ACC112 (cell line): Measurements from ENCODE around the gene TDRD12.
"Not testable (repeated sequence)": the region's sequence is repeated elsewhere in the genome, so short reads cannot be mapped to it uniquely, and the experiment has no call there.

ENCODE experiments used
- H2AFZ ChIP-seq: fragments of 200-600 bp; sonication (generic); one replicate; pipeline ENCODE4 v1.6.0; 2017; ENCODE audit warnings: antibody characterized with exemption, low read length; ENCODE audit not compliant: unreplicated experiment
- H3K27ac ChIP-seq: fragments of 200-600 bp; sonication (generic); 2 replicates; pipeline ENCODE4 v1.5.1; 2014; ENCODE audit warnings: low read depth, mild to moderate bottlenecking, antibody characterized with exemption, low read length, moderate library complexity
- H3K27me3 ChIP-seq: fragments of 200-600 bp; sonication (generic); 2 replicates; pipeline ENCODE4 v1.6.1; 2014; ENCODE audit warnings: mild to moderate bottlenecking, antibody characterized with exemption, low read length, moderate library complexity, mixed read lengths; ENCODE audit not compliant: insufficient read depth
- H3K36me3 ChIP-seq: fragments of 200-600 bp; sonication (generic); 2 replicates; pipeline ENCODE4 v1.6.1; 2016; ENCODE audit warnings: mild to moderate bottlenecking, antibody characterized with exemption, low read length, moderate library complexity, mixed read lengths; ENCODE audit not compliant: insufficient read depth
- H3K4me1 ChIP-seq: fragments of 200-600 bp; sonication (generic); one replicate; pipeline ENCODE4 v1.6.1; 2016; ENCODE audit warnings: low read length, mixed read lengths; ENCODE audit not compliant: insufficient read depth, unreplicated experiment, control insufficient read depth
- H3K4me3 ChIP-seq: fragments of 200-600 bp; sonication (generic); 2 replicates; pipeline ENCODE4 v1.5.1; 2014; ENCODE audit warnings: mild to moderate bottlenecking, low read depth, low read length
- H3K79me2 ChIP-seq: fragments of 200-600 bp; sonication (generic); one replicate; pipeline ENCODE4 v1.6.0; 2016; ENCODE audit warnings: low read length; ENCODE audit not compliant: control insufficient read depth, unreplicated experiment, insufficient read depth

The TDRD12 gene

GRCh38 chr19:32781280-32781679 is 61.7 kb downstream of the TDRD12 start:
- Histone ChIP-seq H3K4me1 (no peaks in the 10 kb centered on the region), H2AFZ (no peak overlapping the region), H3K27ac (no peak overlapping the region), H3K36me3 (no peaks in the 10 kb centered on the region), H3K27me3 (no peaks in the 10 kb centered on the region), H3K79me2 (no peaks in the 10 kb centered on the region), H3K4me3 (no peak overlapping the region)

- H3K27me3 ChIP-seq, H2AFZ ChIP-seq, H3K27ac ChIP-seq, H3K4me1 ChIP-seq, H3K79me2 ChIP-seq, H3K4me3 ChIP-seq, H3K36me3 ChIP-seq: not testable (repeated sequence)
These were observed 62.5 kb downstream of the TDRD12 start for GRCh38 chr19:32782089-32782488.

GRCh38 chr19:32787161-32787813 is 67.7 kb downstream of the TDRD12 start:
- not testable (repeated sequence) for H3K4me3 ChIP-seq, H3K4me1 ChIP-seq, H3K36me3 ChIP-seq, H3K27me3 ChIP-seq, H3K79me2 ChIP-seq, H2AFZ ChIP-seq, H3K27ac ChIP-seq

- not testable (repeated sequence) for H3K4me3 ChIP-seq, H3K27ac ChIP-seq, H3K27me3 ChIP-seq, H3K4me1 ChIP-seq, H2AFZ ChIP-seq, H3K79me2 ChIP-seq, H3K36me3 ChIP-seq
These were observed 68.3 kb downstream of the TDRD12 start for GRCh38 chr19:32787895-32788294.

- Histone ChIP-seq H2AFZ (no peak overlapping the region), H3K27ac (no peak overlapping the region), H3K4me3 (no peak overlapping the region), H3K79me2 (no peaks in the 10 kb centered on the region), H3K4me1 (no peaks in the 10 kb centered on the region), H3K36me3 (no peaks in the 10 kb centered on the region), H3K27me3 (no peaks in the 10 kb centered on the region; the same call in 1 of the 2 replicates)
These were observed 69.9 kb downstream of the TDRD12 start for GRCh38 chr19:32789429-32789828.

GRCh38 chr19:32798201-32798600 is 78.6 kb downstream of the TDRD12 start:
- H3K4me1 ChIP-seq: no peaks in the 10 kb centered on the region
- no peaks in the 10 kb centered on the region; the same call in 1 of the 2 replicates for H3K27me3 ChIP-seq
- H3K27ac ChIP-seq: no peak overlapping the region
- H3K36me3 ChIP-seq: no peaks in the 10 kb centered on the region
- no peak overlapping the region for H3K4me3 ChIP-seq
- H3K79me2 ChIP-seq: no peaks in the 10 kb centered on the region
- no peak overlapping the region for H2AFZ ChIP-seq

- no peak overlapping the region for H3K4me3 ChIP-seq
- no peaks in the 10 kb centered on the region for H3K4me1 ChIP-seq
- H3K36me3 ChIP-seq: no peaks in the 10 kb centered on the region
These were observed 80.6 kb downstream of the TDRD12 start for GRCh38 chr19:32800191-32800590.

GRCh38 chr19:32800754-32801153 is 81.2 kb downstream of the TDRD12 start:
- Histone ChIP-seq H3K27ac (no peak overlapping the region), H3K36me3 (no peaks in the 10 kb centered on the region), H3K79me2 (no peaks in the 10 kb centered on the region), H3K4me1 (no peaks in the 10 kb centered on the region), H2AFZ (no peak overlapping the region), H3K4me3 (no peak overlapping the region), H3K27me3 (no peaks in the 10 kb centered on the region; the same call in 1 of the 2 replicates)

More at GRCh38 chr19:32800191-32800590, 80.6 kb downstream of the TDRD12 start:
- Histone ChIP-seq H3K27ac (no peak overlapping the region), H3K27me3 (no peaks in the 10 kb centered on the region; the same call in 1 of the 2 replicates), H3K79me2 (no peaks in the 10 kb centered on the region), H2AFZ (no peak overlapping the region)

GRCh38 chr19:32802840-32803239 is 83.3 kb downstream of the TDRD12 start:
- no peaks in the 10 kb centered on the region for H3K79me2 ChIP-seq
- no peaks in the 10 kb centered on the region; the same call in 1 of the 2 replicates for H3K27me3 ChIP-seq
- H3K4me1 ChIP-seq: no peaks in the 10 kb centered on the region
- H3K36me3 ChIP-seq: no peaks in the 10 kb centered on the region
- H3K27ac ChIP-seq: no peak overlapping the region
- no peak overlapping the region for H3K4me3 ChIP-seq
- no peak overlapping the region for H2AFZ ChIP-seq

GRCh38 chr19:32808236-32808635 is 88.7 kb downstream of the TDRD12 start:
- no peaks in the 10 kb centered on the region for H3K27me3 ChIP-seq
- no peak overlapping the region for H3K4me3 ChIP-seq
- H2AFZ ChIP-seq: no peak overlapping the region
- H3K4me1 ChIP-seq: no peaks in the 10 kb centered on the region
- H3K79me2 ChIP-seq: no peaks in the 10 kb centered on the region
- no peak overlapping the region for H3K27ac ChIP-seq
- no peaks in the 10 kb centered on the region for H3K36me3 ChIP-seq

GRCh38 chr19:32809254-32809653 is 89.7 kb downstream of the TDRD12 start:
- H2AFZ ChIP-seq: peak overlapping the region; percentile 33
- H3K4me1 ChIP-seq: no peaks in the 10 kb centered on the region
- peak overlapping the region; percentile 42; the same call in 1 of the 2 replicates for H3K4me3 ChIP-seq
- H3K27ac ChIP-seq: no peak overlapping the region
- no peaks in the 10 kb centered on the region for H3K36me3 ChIP-seq
- no peaks in the 10 kb centered on the region for H3K79me2 ChIP-seq
- H3K27me3 ChIP-seq: no peaks in the 10 kb centered on the region
